GM21786 (cell line): ENCODE results near the gene ITGA8.
"Not testable (repeated sequence)": the region's sequence is repeated elsewhere in the genome, so short reads cannot be mapped to it uniquely, and the experiment has no call there.

Experiments
- ATAC-seq: cut with Tn5 transposase; IDR thresholded peaks from one replicate; pipeline ENCODE4 v1.9.1; 2021; ENCODE audit not compliant: unreplicated experiment

Gene ITGA8

GRCh38 chr10:15567952-15568351 is 151.8 kb downstream of the ITGA8 start:
- ATAC-seq = no peak

- ATAC-seq = no peak
Measured at GRCh38 chr10:15563246-15563645, 156.5 kb downstream of the ITGA8 start.

- ATAC-seq = no peak
Measured at GRCh38 chr10:15562578-15562977, 157.1 kb downstream of the ITGA8 start.

- no peak for ATAC-seq
Measured at GRCh38 chr10:15562116-15562515, 157.6 kb downstream of the ITGA8 start.

- no peak for ATAC-seq
Measured at GRCh38 chr10:15558136-15558535, 161.6 kb downstream of the ITGA8 start.

GRCh38 chr10:15557168-15557567 is 162.6 kb downstream of the ITGA8 start:
- ATAC-seq = not testable (repeated sequence)

- ATAC-seq = no peak
Measured at GRCh38 chr10:15550950-15551349, 168.8 kb downstream of the ITGA8 start.

GRCh38 chr10:15548331-15548730 is 171.4 kb downstream of the ITGA8 start:
- ATAC-seq = no peak

- ATAC-seq = no peak
Measured at GRCh38 chr10:15546606-15547005, 173.1 kb downstream of the ITGA8 start.

GRCh38 chr10:15545884-15546283 is 173.8 kb downstream of the ITGA8 start:
- ATAC-seq = no peak

- no peak for ATAC-seq
Measured at GRCh38 chr10:15545266-15545665, 174.5 kb downstream of the ITGA8 start.

- ATAC-seq = no peak
Measured at GRCh38 chr10:15543994-15544393, 175.7 kb downstream of the ITGA8 start.

GRCh38 chr10:15542817-15543216 is 176.9 kb downstream of the ITGA8 start:
- no peak for ATAC-seq

GRCh38 chr10:15541376-15541775 is 178.3 kb downstream of the ITGA8 start:
- ATAC-seq = no peak

GRCh38 chr10:15540727-15541126 is 179.0 kb downstream of the ITGA8 start:
- no peak for ATAC-seq

- no peak for ATAC-seq
Measured at GRCh38 chr10:15539262-15539661, 180.5 kb downstream of the ITGA8 start.

- ATAC-seq = not testable (repeated sequence)
Measured at GRCh38 chr10:15534928-15535538, 184.7 kb downstream of the ITGA8 start.

GRCh38 chr10:15531927-15532722 is 187.6 kb downstream of the ITGA8 start:
- ATAC-seq = no peak

GRCh38 chr10:15528859-15529239 is 190.9 kb downstream of the ITGA8 start:
- no peak for ATAC-seq

- ATAC-seq = no peak
Measured at GRCh38 chr10:15526754-15527153, 193.0 kb downstream of the ITGA8 start.

- ATAC-seq = no peak
Measured at GRCh38 chr10:15521328-15521903, 198.3 kb downstream of the ITGA8 start.

GRCh38 chr10:15518250-15518649 is 201.5 kb downstream of the ITGA8 start:
- ATAC-seq = no peak
